Spleen (tissue), 7 donors: ENCODE data around the gene SRXN1.

ENCODE experiments used
- POLR2A ChIP-seq, 3 donors: fragments of 450-650 bp; IDR thresholded peaks; one replicate each; pipeline ENCODE4 v1.5.1; 2017; ENCODE audit warnings: antibody characterized with exemption in 3 of 3, mild to moderate bottlenecking in 1 of 3
- POLR2AphosphoS5 ChIP-seq, 3 donors: sonication (generic); formaldehyde crosslinking; IDR thresholded peaks; one replicate each; pipeline ENCODE4 v1.5.1; 2017; ENCODE audit warnings: antibody characterized with exemption in 3 of 3
- TF ChIP-seq, protein P1 (sequence below), 11 experiments: fragments of 200-600 bp in 7 of 11; fragments of 450-650 bp in 4 of 11; sonication (generic) in 4 of 11; IDR thresholded peaks in 8 of 11; conservative IDR thresholded peaks in 3 of 11; 1 replicate in 7 of 11; 2 replicates in 4 of 11; pipeline versions ENCODE4 v1.4.0 to v1.8.0; 2016 to 2021; ENCODE audit warnings: antibody characterized with exemption in 11 of 11, inconsistent platforms in 4 of 11, mild to moderate bottlenecking in 1 of 11
- donor health status: DM: no; HTN: no; CAD: no; lungs with moderate emphysema.
- donor health status: DM: no; HTN: no; CAD: no.
- donor health status: DM: no; HTN: no; CAD: no.

DNA sequence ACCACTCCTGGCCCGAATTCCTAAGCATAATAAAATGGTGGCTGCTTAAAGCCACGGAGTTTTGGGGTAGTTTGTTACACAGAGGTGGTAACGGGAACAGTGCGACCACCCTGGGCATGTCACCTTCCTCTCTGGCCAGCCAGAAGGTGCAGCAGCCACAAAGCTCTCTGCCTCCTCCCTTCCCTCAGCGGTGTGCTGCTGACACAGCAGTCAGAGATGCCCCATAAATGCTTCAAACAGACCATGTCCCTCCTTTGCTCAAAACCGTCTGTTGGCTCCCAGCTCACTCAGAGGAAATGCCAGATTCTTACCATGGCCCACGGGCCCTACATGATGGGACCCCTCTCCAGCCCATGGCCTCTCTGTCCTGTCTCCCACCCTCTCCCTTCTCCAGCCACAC lies 30.8 kb downstream of the SRXN1 start:
- TF ChIP-seq POLR2A (IDR thresholded peaks at IDR 0.05) (no peak), POLR2AphosphoS5 (IDR thresholded peaks at IDR 0.05) (no peak)
- TF ChIP-seq, protein P1, sequence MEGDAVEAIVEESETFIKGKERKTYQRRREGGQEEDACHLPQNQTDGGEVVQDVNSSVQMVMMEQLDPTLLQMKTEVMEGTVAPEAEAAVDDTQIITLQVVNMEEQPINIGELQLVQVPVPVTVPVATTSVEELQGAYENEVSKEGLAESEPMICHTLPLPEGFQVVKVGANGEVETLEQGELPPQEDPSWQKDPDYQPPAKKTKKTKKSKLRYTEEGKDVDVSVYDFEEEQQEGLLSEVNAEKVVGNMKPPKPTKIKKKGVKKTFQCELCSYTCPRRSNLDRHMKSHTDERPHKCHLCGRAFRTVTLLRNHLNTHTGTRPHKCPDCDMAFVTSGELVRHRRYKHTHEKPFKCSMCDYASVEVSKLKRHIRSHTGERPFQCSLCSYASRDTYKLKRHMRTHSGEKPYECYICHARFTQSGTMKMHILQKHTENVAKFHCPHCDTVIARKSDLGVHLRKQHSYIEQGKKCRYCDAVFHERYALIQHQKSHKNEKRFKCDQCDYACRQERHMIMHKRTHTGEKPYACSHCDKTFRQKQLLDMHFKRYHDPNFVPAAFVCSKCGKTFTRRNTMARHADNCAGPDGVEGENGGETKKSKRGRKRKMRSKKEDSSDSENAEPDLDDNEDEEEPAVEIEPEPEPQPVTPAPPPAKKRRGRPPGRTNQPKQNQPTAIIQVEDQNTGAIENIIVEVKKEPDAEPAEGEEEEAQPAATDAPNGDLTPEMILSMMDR (IDR thresholded peaks at IDR 0.05 in 8 of 11, conservative IDR thresholded peaks at IDR 0.05 in 3 of 11), result no peak
